Measurements from ENCODE around the gene RAB9A.

DNA sequence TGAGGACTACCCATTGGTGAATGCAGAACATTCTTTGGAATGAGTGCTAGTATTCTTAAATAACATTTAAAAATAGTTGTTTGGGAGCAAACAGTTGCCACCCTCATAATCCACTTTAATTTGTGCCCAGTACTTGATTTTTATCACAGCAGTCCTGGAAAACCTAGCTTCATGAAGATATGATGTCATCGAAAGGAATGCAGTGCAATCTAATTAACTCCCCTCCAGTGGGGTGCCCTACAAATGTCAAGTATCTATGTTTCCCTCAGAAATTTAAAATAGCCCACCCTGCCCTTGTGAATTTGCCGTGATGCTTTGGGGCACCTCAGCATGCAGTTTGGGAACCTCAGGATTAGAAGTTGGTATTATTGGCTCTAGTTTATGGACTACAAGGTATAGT is 5.4 kb downstream of the RAB9A start:
- TF ChIP-seq POLR2A (IDR thresholded peaks at IDR 0.05) (no peak), POLR2AphosphoS5 (IDR thresholded peaks at IDR 0.05) (no peak)
